Uterus (tissue), 4 donors: ENCODE measurements around the gene RET. TPM values are rescaled to one million over a fixed set of nuclear protein-coding genes. Genes with fewer than 3 reads are reported as not detected.
"Not testable (repeated sequence)": the region's sequence is repeated elsewhere in the genome, so short reads cannot be mapped to it uniquely, and the experiment has no call there.

ENCODE experiments used
- DNase-seq, 2 donors: peaks; one replicate each; pipeline ENCODE4 v3.0.0-alpha.2; 2019 to 2020
- H3K27ac ChIP-seq, 2 donors: fragments of 200-600 bp; sonication (generic); 1 replicate in 1 of 2; 2 replicates in 1 of 2; pipeline ENCODE4 v1.5.1; 2016 to 2018
- H3K27me3 ChIP-seq, 2 donors: fragments of 200-600 bp; sonication (generic); one replicate each; pipeline ENCODE4 v1.5.1; 2018 to 2019; ENCODE audit warnings: control low read depth in 1 of 2
- H3K36me3 ChIP-seq, 2 donors: fragments of 200-600 bp; sonication (generic); one replicate each; pipeline ENCODE4 v1.5.1; 2019; ENCODE audit warnings: control low read depth in 1 of 2
- H3K4me1 ChIP-seq, 2 donors: fragments of 200-600 bp; sonication (generic); one replicate each; pipeline ENCODE4 v1.5.1; 2018 to 2019; ENCODE audit warnings: control low read depth in 1 of 2
- H3K4me3 ChIP-seq, 2 donors: fragments of 200-600 bp; sonication (generic); 1 replicate in 1 of 2; 2 replicates in 1 of 2; pipeline ENCODE4 v1.5.1; 2018 to 2019; ENCODE audit warnings: mild to moderate bottlenecking in 1 of 2
- H3K9me3 ChIP-seq, 2 donors: fragments of 200-600 bp; sonication (generic); one replicate each; pipeline ENCODE4 v1.5.1; 2019; ENCODE audit warnings: control low read depth in 1 of 2
- CTCF ChIP-seq, 4 experiments: fragments of 200-600 bp in 2 of 4; fragments of 450-650 bp in 2 of 4; sonication (generic) in 2 of 4; IDR thresholded peaks; one replicate each; pipeline ENCODE4 v1.5.1; 2016 to 2019; ENCODE audit warnings: antibody characterized with exemption in 4 of 4, mild to moderate bottlenecking in 2 of 4, moderate library complexity in 1 of 4
- POLR2A ChIP-seq, 2 donors: fragments of 450-650 bp; IDR thresholded peaks; one replicate each; pipeline ENCODE4 v1.6.1; 2016; ENCODE audit warnings: antibody characterized with exemption in 2 of 2, mild to moderate bottlenecking in 1 of 2, moderate library complexity in 1 of 2
- intact Hi-C: fragments of 100-400 bp; cut with DNase I; formaldehyde crosslinking; loops from one replicate; pipeline ENCODE4 v1.15.1; 2023; ENCODE audit warnings: low total_unique reads
- total RNA-seq, 4 donors: library from RNA; depleted of rRNA in 3 of 4; stranded (reverse); fragments of >200 nt in 3 of 4; gene quantifications; one replicate each; pipeline versions ENCODE4 v1.1.0 to v1.2.4, GENCODE V29; 2014 to 2023
- donor health status: DM: yes; HTN: yes; CAD: no.

Gene RET
- total RNA-seq, 4 donors from 2014 or later, result under 0.01 to 6.3 (median 1.0) TPM

DNA sequence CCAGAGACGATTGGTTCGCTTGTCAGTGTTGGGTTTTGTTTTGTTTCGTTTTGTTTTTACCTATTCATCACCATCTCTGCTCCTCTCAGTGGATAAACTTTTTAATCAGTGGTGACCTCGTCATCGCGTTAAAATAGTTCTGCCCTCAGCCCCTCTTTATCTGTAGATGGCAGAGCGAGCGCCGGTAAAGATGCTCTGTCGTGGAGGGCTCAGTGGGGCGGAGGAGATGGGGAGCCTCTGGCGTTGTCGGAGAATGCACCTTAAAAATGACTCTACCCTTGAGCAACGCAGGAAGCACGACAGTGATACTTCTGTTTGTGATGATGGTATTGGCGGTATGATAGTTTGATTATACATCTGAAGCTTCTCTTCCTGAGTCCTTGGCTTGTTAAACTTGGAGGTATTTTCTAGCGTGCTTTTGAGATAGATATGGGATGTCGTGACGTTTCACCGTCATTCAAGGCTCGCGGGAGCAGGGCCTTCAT, 61.9 kb downstream of the RET start:
- peak overlapping the region; percentile 94 to 96 for H3K27ac ChIP-seq
- H3K36me3 ChIP-seq, result no peaks in the 10 kb centered on the region
- intact Hi-C loops, result no loop called here
- H3K4me3 ChIP-seq, result peak overlapping the region; percentile 56 to 86
- no peak for TF ChIP-seq CTCF (IDR thresholded peaks at IDR 0.05)
- no peak for TF ChIP-seq POLR2A (IDR thresholded peaks at IDR 0.05)
- H3K27me3 ChIP-seq, result no peaks in the 10 kb centered on the region
- DNase-seq, result no peak
- H3K4me1 ChIP-seq, result no peaks in the 10 kb centered on the region
- no peaks in the 10 kb centered on the region for H3K9me3 ChIP-seq

DNA sequence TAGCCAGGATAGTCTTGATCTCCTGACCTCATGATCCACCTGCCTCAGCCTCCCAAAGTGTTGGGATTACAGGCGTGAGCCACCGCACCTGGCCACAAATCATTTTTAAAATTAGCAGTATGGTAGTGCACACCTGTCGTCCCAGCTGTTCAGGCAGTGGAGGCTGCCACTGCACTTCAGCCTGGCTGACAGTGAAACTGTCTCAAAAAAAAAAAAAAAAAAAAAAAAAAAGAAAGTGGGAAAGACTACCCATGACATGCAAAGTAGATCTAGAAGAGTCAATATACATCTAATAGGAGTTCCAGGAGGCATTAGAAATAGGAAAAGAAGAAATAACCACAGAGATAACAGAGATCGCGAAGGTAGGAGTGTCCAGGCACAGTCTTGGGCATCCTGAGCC, 64.6 kb downstream of the RET start:
- H3K4me3 ChIP-seq, result no peak overlapping the region
- H3K27ac ChIP-seq, result no peak overlapping the region
- H3K27me3 ChIP-seq, result no peaks in the 10 kb centered on the region
- no peaks in the 10 kb centered on the region for H3K9me3 ChIP-seq
- no peak for DNase-seq
- H3K36me3 ChIP-seq, result no peaks in the 10 kb centered on the region
- intact Hi-C loops, result no loop called here
- TF ChIP-seq POLR2A (IDR thresholded peaks at IDR 0.05) (no peak), CTCF (IDR thresholded peaks at IDR 0.05) (no peak)
- H3K4me1 ChIP-seq, result no peaks in the 10 kb centered on the region

DNA sequence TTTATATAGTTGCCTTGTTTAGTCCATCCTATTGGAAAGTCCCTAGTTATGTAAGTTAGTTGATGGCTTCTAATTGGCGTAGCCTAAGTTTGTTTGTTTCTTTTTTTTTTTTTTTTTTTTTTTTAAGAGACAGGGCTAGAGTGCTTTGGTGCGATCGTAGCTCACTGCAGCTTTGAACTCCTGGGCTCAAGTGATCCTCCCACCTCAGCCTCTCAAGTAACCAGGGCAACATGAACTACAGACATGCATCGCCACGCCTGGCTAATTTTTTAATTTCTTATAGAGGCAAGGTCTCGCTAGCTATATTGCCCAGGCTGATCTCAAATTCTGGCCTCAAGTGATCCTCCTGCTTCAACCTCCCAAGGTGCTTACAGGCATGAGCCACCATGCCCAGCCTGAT, 68.4 kb downstream of the RET start:
- Histone ChIP-seq H3K4me1 (no peaks in the 10 kb centered on the region), H3K27ac (no peak overlapping the region), H3K4me3 (no peak overlapping the region), H3K9me3 (no peaks in the 10 kb centered on the region), H3K36me3 (no peaks in the 10 kb centered on the region), H3K27me3 (no peaks in the 10 kb centered on the region)
- TF ChIP-seq CTCF (IDR thresholded peaks at IDR 0.05) (no peak), POLR2A (IDR thresholded peaks at IDR 0.05) (no peak)
- DNase-seq, result no peak
- intact Hi-C loops, result no loop called here

DNA sequence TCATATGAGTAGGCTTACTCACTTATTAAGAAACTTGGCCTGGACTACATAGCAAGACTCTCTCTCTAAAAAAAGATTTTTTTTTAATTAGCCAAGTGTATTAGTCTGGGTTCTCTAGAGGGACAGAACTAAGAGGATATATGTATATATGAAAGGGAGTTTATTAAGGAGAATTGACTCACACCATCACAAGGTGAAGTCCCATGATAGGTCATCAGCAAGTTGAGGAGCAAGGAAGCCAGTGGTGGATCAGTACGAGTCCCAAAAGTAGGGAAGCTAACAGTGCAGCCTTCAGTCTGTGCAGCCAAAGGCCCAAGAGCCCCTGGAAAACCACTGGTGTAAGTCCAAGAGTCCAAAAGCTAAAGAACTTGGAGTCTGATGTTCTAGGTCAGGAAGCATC, 69.1 kb downstream of the RET start:
- H3K36me3 ChIP-seq, DNase-seq, H3K4me1 ChIP-seq, H3K27me3 ChIP-seq, H3K27ac ChIP-seq, H3K4me3 ChIP-seq, H3K9me3 ChIP-seq, intact Hi-C loops: not testable (repeated sequence)

- intact Hi-C loops, result no loop called here
- Histone ChIP-seq H3K4me3 (no peak overlapping the region), H3K9me3 (no peaks in the 10 kb centered on the region), H3K27ac (no peak overlapping the region), H3K36me3 (no peaks in the 10 kb centered on the region), H3K4me1 (peaks cover 0 to 5% of the 10 kb centered on the region in 2 donors), H3K27me3 (no peaks in the 10 kb centered on the region)
- TF ChIP-seq POLR2A (IDR thresholded peaks at IDR 0.05) (no peak), CTCF (IDR thresholded peaks at IDR 0.05) (no peak)
- DNase-seq, result no peak
Observed at GRCh38 chr10:43151371-43151770, 74.5 kb downstream of the RET start.

GRCh38 chr10:43153901-43154300, 77.0 kb downstream of the RET start:
- TF ChIP-seq CTCF (IDR thresholded peaks at IDR 0.05), result no peak
- TF ChIP-seq POLR2A (IDR thresholded peaks at IDR 0.05), result no peak
- Histone ChIP-seq H3K36me3 (no peaks in the 10 kb centered on the region), H3K9me3 (no peaks in the 10 kb centered on the region), H3K27ac (no peak overlapping the region), H3K27me3 (no peaks in the 10 kb centered on the region), H3K4me1 (peaks cover 0 to 5% of the 10 kb centered on the region in 2 donors), H3K4me3 (no peak overlapping the region)
- no peak for DNase-seq
- intact Hi-C loops, result no loop called here
